Adrenal gland (tissue), 12 donors: ENCODE data around the gene CAPN5. TPM values are rescaled to one million over a fixed set of nuclear protein-coding genes. Genes with fewer than 3 reads are reported as not detected.

Experiments
- DNase-seq, 7 donors: peaks; one replicate each; pipeline ENCODE4 v3.0.0-alpha.2; 2019 to 2020
- H3K27ac ChIP-seq, 5 donors: fragments of 200-600 bp; sonication (generic) in 4 of 5; 1 replicate in 3 of 5; 2 replicates in 2 of 5; pipeline versions ENCODE4 v1.5.1 to v1.8.0; 2016 to 2020; ENCODE audit warnings: mild to moderate bottlenecking in 1 of 5
- H3K27me3 ChIP-seq: fragments of 200-600 bp; 2 replicates; pipeline ENCODE4 v1.8.0; 2021
- H3K36me3 ChIP-seq, 2 donors: fragments of 200-600 bp; replicated peaks in 1 of 2; 1 replicate in 1 of 2; 2 replicates in 1 of 2; pipeline versions ENCODE4 v1.5.1 to v1.8.0; 2018 to 2022
- H3K4me1 ChIP-seq, 2 donors: fragments of 200-600 bp; replicated peaks in 1 of 2; 1 replicate in 1 of 2; 2 replicates in 1 of 2; pipeline versions ENCODE4 v1.5.1 to v1.8.0; 2018 to 2021
- H3K4me3 ChIP-seq, 4 donors: fragments of 200-600 bp; sonication (generic) in 3 of 4; one replicate each; pipeline ENCODE4 v1.5.1; 2016 to 2018
- H3K9me3 ChIP-seq, 3 donors: fragments of 200-600 bp; sonication (generic) in 1 of 3; replicated peaks in 1 of 3; 1 replicate in 2 of 3; 2 replicates in 1 of 3; pipeline versions ENCODE4 v1.5.1 to v1.8.0; 2016 to 2021
- POLR2A ChIP-seq, 2 donors: fragments of 450-650 bp; IDR thresholded peaks; one replicate each; pipeline ENCODE4 v1.6.1; 2017; ENCODE audit warnings: antibody characterized with exemption in 2 of 2, mild to moderate bottlenecking in 2 of 2, moderate library complexity in 1 of 2
- WGBS, 4 donors: extraction: QIAGEN DNeasy Blood & Tissue Kit in 2 of 4; methylation state at CpG; one replicate each; pipeline versions ENCODE4 v1.1.5 to v1.1.7; 2013 to 2017; 5-methylcytosine and 5-hydroxymethylcytosine counted together
- intact Hi-C, 2 donors: fragments of 100-400 bp; cut with DNase I; formaldehyde crosslinking; loops; one replicate each; pipeline versions ENCODE4 v1.14.1 to v1.15.0; 2022 to 2023
- polyA plus RNA-seq, 3 donors: library from polyadenylated mRNA; stranded (reverse); fragments of 200-250 nt in 2 of 3; fragments of 350-450 nt in 1 of 3; fragmentation: Illumina TruSeq in 1 of 3; extraction: RNeasy Lipid Tissue Mini Kit (QIAGEN cat#74804) in 1 of 3; gene quantifications; one replicate each; pipeline ENCODE4 v1.2.3, GENCODE V29; 2013 to 2014
- total RNA-seq, 9 donors: library from RNA; depleted of rRNA in 4 of 9; stranded (reverse); fragments of >200 nt in 4 of 9; fragments of 120-200 nt in 1 of 9; fragmentation: NEBNext Ultra II Directional in 1 of 9; extraction: Animal tissue kit (Norgen Biotek cat#: 25700) in 1 of 9; gene quantifications; one replicate each; pipeline versions ENCODE4 v1.1.0 to v1.2.4, GENCODE V29; 2013 to 2023
- TF ChIP-seq, protein P1 (sequence below), 6 experiments: fragments of 450-650 bp in 4 of 6; fragments of 200-600 bp in 2 of 6; sonication (generic) in 1 of 6; IDR thresholded peaks; 1 replicate in 5 of 6; 2 replicates in 1 of 6; pipeline versions ENCODE4 v1.5.1 to v1.8.0; 2016 to 2021; ENCODE audit warnings: antibody characterized with exemption in 6 of 6, mild to moderate bottlenecking in 2 of 6, moderate library complexity in 1 of 6
- donor health status: healthy with polysubstance abuse.
- donor health status: Bipolar disorder and iron deficiency.
- donor health status: DM: yes; HTN: yes; CAD: no.
- donor health status: DM: no; HTN: no; CAD: no.
- donor health status: DM: no; HTN: no; CAD: no.
- donor health status: DM: yes; HTN: yes; CAD: no.

Gene CAPN5
- total and polyA plus RNA-seq, 12 donors = 5.6 to 29.6 (median 18.4) TPM

DNA sequence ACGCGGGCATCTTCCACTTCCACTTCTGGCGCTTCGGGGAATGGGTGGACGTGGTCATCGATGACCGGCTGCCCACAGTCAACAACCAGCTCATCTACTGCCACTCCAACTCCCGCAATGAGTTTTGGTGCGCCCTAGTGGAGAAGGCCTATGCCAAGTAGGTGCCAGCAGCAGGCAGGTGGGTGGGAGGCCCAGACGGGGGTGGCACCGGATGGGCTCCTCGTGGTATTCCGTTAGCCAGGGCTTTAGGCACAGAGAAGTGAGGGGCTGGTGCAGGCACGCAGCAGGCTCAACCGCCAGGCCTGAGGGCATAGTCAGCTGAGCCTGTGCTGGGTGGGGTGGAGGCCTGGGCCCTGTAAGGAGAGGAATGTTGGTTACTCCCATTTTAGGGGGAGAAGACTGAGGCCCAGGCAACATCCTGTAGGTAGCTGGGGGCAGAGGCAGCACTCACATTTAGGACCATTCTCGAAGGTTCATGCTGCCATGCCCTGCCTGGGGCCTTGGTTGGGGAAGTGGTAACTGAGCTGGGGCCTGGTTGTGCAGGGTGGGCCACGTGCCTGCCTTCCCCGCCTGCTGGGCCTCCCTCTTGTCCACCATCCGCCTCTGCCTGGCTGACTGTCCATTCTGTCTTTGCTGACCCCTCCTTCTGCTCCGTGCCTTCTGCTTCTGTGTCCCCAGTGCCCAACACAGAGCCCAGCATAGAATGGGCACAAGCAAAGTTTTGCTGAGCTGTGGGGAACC, 46.0 kb downstream of the CAPN5 start:
- no peaks in the 10 kb centered on the region for H3K36me3 ChIP-seq
- no peaks in the 10 kb centered on the region for H3K9me3 ChIP-seq
- no peak for TF ChIP-seq POLR2A (IDR thresholded peaks at IDR 0.05)
- TF ChIP-seq, protein P1, sequence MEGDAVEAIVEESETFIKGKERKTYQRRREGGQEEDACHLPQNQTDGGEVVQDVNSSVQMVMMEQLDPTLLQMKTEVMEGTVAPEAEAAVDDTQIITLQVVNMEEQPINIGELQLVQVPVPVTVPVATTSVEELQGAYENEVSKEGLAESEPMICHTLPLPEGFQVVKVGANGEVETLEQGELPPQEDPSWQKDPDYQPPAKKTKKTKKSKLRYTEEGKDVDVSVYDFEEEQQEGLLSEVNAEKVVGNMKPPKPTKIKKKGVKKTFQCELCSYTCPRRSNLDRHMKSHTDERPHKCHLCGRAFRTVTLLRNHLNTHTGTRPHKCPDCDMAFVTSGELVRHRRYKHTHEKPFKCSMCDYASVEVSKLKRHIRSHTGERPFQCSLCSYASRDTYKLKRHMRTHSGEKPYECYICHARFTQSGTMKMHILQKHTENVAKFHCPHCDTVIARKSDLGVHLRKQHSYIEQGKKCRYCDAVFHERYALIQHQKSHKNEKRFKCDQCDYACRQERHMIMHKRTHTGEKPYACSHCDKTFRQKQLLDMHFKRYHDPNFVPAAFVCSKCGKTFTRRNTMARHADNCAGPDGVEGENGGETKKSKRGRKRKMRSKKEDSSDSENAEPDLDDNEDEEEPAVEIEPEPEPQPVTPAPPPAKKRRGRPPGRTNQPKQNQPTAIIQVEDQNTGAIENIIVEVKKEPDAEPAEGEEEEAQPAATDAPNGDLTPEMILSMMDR (IDR thresholded peaks at IDR 0.05) = no peak
- intact Hi-C loops = loop anchor here in 1 of 2 donors (5.0 kb wide), 1 partner anchor 66 kb away; no protein-coding TSS in a partner anchor
- H3K4me3 ChIP-seq = no peak overlapping the region
- peaks cover 32 to 36% of the 10 kb centered on the region in 2 donors for H3K4me1 ChIP-seq
- no peak for DNase-seq
- 87 to 96% (median 94%) methylated on average over 13 to 20 of the region's 20 CpGs for WGBS, 4 donors
- H3K27me3 ChIP-seq = no peaks in the 10 kb centered on the region
- no peak overlapping the region for H3K27ac ChIP-seq

DNA sequence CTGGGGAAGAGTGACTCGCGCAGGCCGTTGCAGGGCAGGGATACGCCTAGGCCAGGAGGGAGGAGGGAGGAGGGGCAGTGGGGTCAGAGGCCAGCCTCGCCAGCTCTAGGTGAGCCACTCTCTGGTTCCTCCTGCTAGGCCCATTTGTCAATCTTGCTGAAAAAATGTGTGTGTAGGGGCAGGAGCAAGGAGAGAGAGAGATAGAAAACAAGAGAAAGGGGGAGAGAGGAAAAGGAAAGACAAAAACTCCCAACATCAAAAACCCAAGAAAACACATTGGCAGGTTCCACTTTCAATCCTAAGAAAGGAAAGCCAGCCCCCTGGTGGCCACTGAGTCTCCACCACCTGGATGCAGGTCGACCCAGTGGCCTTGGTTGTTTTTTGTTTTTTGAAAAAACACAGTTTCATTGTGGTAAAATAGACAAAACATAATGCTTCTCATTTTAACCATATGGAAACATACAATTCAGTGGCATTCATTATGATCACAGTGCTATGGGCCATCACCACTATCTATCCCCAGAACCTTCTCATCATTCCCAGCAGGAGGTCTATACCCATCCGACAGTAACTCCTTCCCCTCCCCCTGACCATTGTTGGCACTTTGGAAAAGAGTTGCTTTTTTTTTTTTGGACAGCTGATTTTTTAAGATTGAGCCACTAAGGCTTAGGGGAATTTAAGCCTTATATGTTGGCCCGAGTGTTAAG, 46.8 kb downstream of the CAPN5 start:
- WGBS, 4 donors = 53 to 71% (median 61%) methylated on average over 8 of the region's 8 CpGs
- peak in 5 of 7 donors; percentile 59 to 77 (median 70) for DNase-seq
- intact Hi-C loops = loop anchor here in 1 of 2 donors (5.0 kb wide), 1 partner anchor 66 kb away; no protein-coding TSS in a partner anchor

DNA sequence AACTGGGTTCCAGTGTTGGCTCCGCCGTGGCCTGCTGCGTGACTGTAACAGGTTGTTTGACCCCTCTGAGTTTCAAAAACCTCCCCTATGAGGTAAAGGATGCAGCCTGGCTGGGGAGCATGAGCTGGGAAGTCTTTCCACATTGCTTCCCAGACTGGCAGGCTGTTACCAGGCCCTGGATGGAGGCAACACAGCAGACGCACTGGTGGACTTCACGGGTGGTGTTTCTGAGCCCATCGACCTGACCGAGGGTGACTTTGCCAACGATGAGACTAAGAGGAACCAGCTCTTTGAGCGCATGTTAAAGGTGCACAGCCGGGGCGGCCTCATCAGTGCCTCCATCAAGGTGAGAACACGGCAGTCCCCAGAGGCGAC, 47.3 kb downstream of the CAPN5 start:
- H3K27ac ChIP-seq = no peak overlapping the region
- intact Hi-C loops = loop anchor here in 1 of 2 donors (5.0 kb wide), 1 partner anchor 67 kb away; no protein-coding TSS in a partner anchor
- no peak for TF ChIP-seq POLR2A (IDR thresholded peaks at IDR 0.05)
- TF ChIP-seq, protein P1 (IDR thresholded peaks at IDR 0.05) = no peak
- no peak for DNase-seq
- H3K4me1 ChIP-seq = peaks cover 20 to 23% of the 10 kb centered on the region in 2 donors
- WGBS, 4 donors = 87 to 96% (median 93%) methylated on average over 4 to 13 of the region's 13 CpGs
- no peak overlapping the region for H3K4me3 ChIP-seq
- H3K36me3 ChIP-seq = no peaks in the 10 kb centered on the region
- H3K9me3 ChIP-seq = no peaks in the 10 kb centered on the region
- H3K27me3 ChIP-seq = no peaks in the 10 kb centered on the region

More for the DNA sequence above, 46.8 kb downstream of the CAPN5 start:
- H3K9me3 ChIP-seq = no peaks in the 10 kb centered on the region
- no peak overlapping the region for H3K4me3 ChIP-seq
- no peak overlapping the region for H3K27ac ChIP-seq
- no peaks in the 10 kb centered on the region for H3K36me3 ChIP-seq
- no peaks in the 10 kb centered on the region for H3K27me3 ChIP-seq
- H3K4me1 ChIP-seq = peaks cover 25 to 28% of the 10 kb centered on the region in 2 donors
- TF ChIP-seq, protein P1 (IDR thresholded peaks at IDR 0.05) = peak; percentile 32 to 66 (median 45)
- no peak for TF ChIP-seq POLR2A (IDR thresholded peaks at IDR 0.05)

DNA sequence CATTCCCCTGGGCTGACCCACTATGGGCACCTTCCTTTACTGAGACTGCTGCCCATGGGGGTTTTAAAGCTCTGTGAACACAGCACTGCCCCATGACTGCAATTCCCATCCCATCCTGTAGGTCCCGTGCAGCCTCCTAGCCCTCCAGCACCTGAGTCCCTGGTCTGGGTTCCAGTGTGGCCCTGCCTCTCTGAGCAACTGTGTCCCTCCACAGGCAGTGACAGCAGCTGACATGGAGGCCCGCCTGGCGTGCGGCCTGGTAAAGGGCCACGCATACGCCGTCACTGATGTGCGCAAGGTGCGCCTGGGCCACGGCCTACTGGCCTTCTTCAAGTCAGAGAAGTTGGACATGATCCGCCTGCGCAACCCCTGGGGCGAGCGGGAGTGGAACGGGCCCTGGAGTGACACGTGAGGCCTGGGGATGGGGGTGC, 48.4 kb downstream of the CAPN5 start:
- TF ChIP-seq, protein P1 (IDR thresholded peaks at IDR 0.05) = peak in 1 of 6 experiments; percentile 5
- no peak for TF ChIP-seq POLR2A (IDR thresholded peaks at IDR 0.05)
- H3K27ac ChIP-seq = no peak overlapping the region
- no peak for DNase-seq
- no peak overlapping the region for H3K4me3 ChIP-seq
- no peaks in the 10 kb centered on the region for H3K9me3 ChIP-seq
- no peaks in the 10 kb centered on the region for H3K27me3 ChIP-seq
- intact Hi-C loops = no loop called here
- WGBS, 4 donors = 96 to 98% (median 97%) methylated on average over 8 to 16 of the region's 16 CpGs
- H3K4me1 ChIP-seq = peaks cover 8 to 12% of the 10 kb centered on the region in 2 donors
- no peaks in the 10 kb centered on the region for H3K36me3 ChIP-seq
